Adipose tissue (tissue), 3 donors: ENCODE data around the gene TMPO. TPM values are rescaled to one million over a fixed set of nuclear protein-coding genes. Genes with fewer than 3 reads are reported as not detected.
"Not testable (repeated sequence)": the region's sequence is repeated elsewhere in the genome, so short reads cannot be mapped to it uniquely, and the experiment has no call there.

Experiments used
- H3K27ac ChIP-seq: one replicate; pipeline ENCODE4 v1.5.1; 2013; ENCODE audit warnings: low read depth, low read length
- WGBS, 3 donors: extraction: QIAGEN DNeasy Blood & Tissue Kit; methylation state at CpG; one replicate each; pipeline ENCODE4 v1.1.7; 2013; 5-methylcytosine and 5-hydroxymethylcytosine counted together
- polyA plus RNA-seq, 3 donors: library from polyadenylated mRNA; stranded (reverse); fragments of 200-250 nt; gene quantifications; one replicate each; pipeline ENCODE4 v1.2.3, GENCODE V29; 2013
- donor health status: healthy with polysubstance abuse.
- donor health status: Bipolar disorder and iron deficiency.
- donor health status: healthy.

Gene TMPO
- polyA plus RNA-seq, 3 donors, result 11.4 to 18.1 (median 14.2) TPM

DNA sequence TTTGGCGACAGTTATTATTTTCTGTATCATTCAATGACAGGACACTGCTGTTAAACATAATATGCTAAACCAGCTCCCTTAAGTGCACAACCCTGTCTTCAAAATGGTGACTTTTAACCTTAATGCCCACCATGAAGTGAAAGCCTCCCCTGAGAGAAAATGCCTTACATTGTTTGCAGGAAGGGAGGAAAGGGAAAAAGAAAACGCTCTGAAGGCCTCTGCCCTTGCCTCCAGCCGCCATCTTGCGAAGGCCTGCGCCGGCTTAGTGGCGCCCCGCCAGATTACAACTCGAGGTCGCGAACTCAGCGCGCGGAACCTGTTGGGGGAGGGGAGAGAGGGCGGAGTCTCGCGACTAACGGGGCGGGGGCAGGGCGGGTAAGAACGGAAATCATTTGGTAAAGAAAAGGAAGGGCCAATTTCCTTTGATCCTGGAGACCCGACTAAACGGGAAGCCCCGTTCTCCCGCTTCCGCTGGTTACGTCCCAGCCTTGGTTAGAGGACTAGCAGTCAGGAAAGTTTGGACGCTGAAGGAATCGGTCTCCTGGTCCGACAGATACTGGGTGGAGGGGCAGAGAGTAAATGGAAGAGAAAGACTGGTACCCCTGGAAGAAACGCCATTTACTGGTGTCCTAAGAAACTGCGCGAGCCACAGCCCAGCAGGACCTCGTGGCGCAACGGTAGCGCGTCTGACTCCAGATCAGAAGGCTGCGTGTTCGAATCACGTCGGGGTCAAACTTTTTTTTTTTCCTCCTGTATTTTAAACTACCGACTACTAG is 11.6 kb upstream of the TMPO start:
- no peak overlapping the region for H3K27ac ChIP-seq
- WGBS, 3 donors, result 0 to 1% (median 0%) methylated on average over 43 of the region's 43 CpGs

DNA sequence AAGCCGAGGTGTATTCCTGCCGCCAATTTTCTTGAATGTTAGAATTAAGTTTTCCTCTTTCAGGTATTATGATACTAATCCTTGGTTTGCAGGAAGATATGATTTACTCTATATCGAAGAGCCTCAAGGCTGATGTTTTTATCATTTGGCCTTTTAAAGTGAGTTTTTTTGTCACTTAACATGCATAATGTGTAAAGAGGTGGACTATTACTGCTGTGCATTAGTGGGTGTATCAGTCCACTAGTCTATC is 11.1 kb upstream of the TMPO start:
- 19 to 25% (median 21%) methylated on average over 3 of the region's 3 CpGs for WGBS, 3 donors

DNA sequence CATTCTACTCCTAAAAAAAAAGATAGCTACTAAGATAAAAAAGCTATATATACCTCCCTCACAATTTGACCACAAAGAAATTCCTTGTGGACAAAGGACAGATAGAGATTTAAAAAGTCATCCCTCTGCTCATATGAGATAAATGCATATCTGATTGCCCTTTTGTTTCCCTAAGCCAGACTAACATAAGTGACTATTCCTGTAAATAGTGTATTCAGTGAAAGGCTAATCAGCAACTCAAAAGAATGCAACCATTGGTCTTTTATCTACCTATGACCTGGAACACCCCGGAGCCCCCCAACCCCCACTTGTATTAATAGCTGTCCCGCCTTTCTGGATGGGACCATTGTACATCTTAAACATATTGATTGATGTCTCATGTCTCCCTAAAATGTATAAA is 6.3 kb upstream of the TMPO start:
- H3K27ac ChIP-seq, result no peak overlapping the region
- 50 to 87% (median 80%) methylated on average over 2 of the region's 2 CpGs for WGBS, 3 donors

More for the DNA sequence above, 11.1 kb upstream of the TMPO start:
- H3K27ac ChIP-seq, result no peak overlapping the region

DNA sequence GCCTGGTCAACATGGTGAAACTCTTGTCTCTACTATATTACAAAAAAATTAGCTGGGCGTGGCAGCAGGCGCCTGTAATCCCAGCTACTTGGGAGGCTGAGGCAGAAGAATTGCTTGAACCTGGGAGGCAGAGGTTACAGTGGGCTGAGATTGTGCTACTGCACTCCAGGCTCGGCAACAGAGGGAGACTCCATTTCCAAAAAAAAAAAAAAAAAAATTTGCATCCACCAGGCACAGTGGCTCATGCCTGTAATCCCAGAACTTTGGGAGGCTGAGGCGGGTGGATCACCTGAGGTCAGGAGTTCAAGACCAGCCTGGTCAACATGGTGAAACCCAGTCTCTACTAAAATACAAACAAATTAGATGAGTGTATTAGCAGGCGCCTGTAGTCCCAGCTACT is 3.6 kb upstream of the TMPO start:
- not testable (repeated sequence) for H3K27ac ChIP-seq
- WGBS, 3 donors, result 96 to 97% (median 97%) methylated on average over 5 of the region's 5 CpGs

DNA sequence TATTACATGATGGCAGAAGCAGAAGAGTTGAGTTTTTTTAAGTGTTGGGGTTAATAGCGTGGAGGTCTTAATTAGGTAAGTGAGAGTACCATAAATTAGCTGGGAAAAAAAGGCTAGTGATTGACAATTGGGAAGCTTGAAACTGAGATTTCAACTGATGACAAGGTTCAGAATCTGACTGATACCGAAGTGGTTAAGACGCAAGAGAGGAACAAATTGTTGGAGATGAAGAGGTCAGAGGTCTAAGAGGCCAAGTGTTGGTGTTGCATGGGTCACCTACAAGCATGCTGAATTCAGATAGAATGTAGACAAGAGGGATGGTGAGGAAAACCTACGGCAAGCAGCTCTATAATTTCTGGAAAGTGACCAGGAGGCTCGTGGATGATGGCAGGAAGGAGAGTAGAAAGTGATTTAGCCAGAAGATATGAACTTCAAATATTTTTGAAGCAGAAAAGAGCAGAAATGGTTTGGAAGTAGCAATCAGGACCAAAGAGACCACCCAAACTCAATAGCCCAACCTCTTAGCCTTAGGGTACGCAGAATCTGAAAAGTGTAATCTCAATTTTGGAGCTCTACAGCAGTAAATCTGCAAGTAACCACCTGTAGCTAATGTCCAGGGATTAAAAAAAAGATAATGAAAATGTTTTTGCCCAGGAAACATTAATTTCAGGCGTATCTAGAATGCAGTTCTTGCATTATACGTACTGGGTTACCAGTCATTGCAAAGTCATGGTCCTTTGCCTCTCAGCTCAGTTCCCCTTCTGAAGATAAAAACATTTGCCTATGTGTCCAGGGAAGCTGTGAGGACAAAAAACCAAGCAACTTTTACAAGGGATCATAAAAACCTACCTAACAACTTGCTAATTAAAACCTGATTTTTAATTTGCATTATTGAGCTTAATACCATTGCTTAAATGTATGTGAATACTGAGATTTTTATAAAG is 1.7 kb upstream of the TMPO start:
- 73 to 82% (median 79%) methylated on average over 8 of the region's 8 CpGs for WGBS, 3 donors
- H3K27ac ChIP-seq, result no peak overlapping the region

DNA sequence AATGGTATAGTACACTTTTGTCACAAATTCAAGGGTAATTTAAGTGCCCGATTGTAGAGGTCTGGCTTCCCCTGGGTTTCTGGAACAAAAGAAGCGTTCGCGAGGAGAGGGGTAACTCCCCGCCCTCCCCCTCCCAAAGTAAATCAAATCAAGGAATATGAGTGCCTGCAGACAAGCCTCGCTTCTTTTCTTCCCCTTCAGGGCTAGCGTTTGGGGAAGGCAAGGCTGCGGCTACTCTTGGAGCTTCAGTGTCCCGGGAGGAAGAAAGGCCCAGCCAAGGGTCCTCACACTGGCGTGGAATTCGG is 456 bp upstream of the TMPO start:
- peak overlapping the region; percentile 7 for H3K27ac ChIP-seq
- WGBS, 3 donors, result 0 to 1% (median 0%) methylated on average over 11 of the region's 11 CpGs

DNA sequence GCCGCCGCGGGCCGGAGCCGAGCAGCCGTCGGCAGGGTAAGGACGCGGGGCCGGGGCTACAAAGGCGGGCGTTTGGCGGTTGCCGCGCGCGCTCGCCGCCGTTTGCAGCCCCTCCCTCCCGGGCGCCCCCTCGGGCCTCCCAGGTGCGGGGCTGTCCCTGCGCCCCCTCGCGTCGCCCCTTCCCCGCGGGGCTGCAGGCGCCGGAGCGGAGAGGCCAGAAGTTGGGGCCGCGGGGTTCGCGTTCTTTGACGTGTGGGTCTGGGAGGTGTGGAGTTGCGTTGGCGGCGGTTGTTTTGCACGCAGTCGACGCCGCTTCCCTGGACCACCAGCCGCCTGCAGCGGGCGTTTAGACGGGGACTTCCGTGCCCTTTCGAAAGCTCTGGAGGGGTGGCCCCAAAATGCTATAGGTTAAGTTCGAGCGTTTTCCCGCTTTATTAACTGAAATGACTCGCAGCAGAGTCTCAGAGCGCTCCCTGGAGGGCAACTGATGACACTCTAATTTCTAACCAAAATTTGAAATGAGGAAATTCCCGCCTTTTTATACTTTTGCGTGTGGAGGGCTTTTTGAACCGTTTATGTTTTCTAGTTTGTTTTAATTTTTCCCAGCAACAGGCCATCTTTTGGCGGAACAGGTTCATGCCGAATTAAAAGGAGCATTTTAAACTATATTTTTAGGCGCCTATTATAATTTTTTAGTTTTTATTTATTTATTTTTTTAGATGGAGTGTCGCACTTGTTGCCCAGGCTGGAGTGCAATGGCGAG is 902 bp downstream of the TMPO start:
- H3K27ac ChIP-seq, result no peak overlapping the region
- WGBS, 3 donors, result 0 to 1% (median 1%) methylated on average over 47 to 64 of the region's 64 CpGs

GRCh38 chr12:98519257-98519907 is 4.0 kb downstream of the TMPO start:
- no peak overlapping the region for H3K27ac ChIP-seq
- WGBS, 3 donors, result 83 to 86% (median 85%) methylated on average over 13 of the region's 13 CpGs

GRCh38 chr12:98530068-98530467 is 14.7 kb downstream of the TMPO start:
- H3K27ac ChIP-seq, result no peak overlapping the region
- 96 to 100% (median 98%) methylated on average over 1 of the region's 1 CpG for WGBS, 3 donors

- 65 to 70% (median 67%) methylated on average over 4 of the region's 4 CpGs for WGBS, 3 donors
- no peak overlapping the region for H3K27ac ChIP-seq
Observed at GRCh38 chr12:98532687-98533304, 17.4 kb downstream of the TMPO start.

GRCh38 chr12:98533723-98534251 is 18.4 kb downstream of the TMPO start:
- WGBS, 3 donors, result 91 to 93% (median 91%) methylated on average over 4 of the region's 4 CpGs
- H3K27ac ChIP-seq, result no peak overlapping the region

DNA sequence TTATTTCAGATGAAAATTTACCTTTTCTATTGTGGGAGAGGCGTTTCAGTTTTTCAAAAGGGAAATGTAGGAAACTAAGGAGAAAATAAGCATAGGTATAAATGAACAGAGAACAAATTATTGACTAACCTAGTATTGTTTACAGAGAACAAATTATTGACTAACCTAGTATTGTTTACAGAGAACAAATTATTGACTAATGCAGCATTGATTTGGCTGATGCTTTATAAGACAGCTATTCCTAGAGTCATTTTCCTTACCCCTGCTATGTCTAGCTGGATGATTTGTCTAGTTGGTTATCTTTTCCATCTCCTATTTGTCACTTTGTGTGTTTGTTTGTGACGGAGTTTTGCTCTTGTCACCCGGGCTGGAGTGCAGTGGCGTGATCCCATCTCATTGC is 22.6 kb downstream of the TMPO start:
- WGBS, 3 donors, result 70 to 96% (median 95%) methylated on average over 4 of the region's 4 CpGs

GRCh38 chr12:98543701-98544100 is 28.3 kb downstream of the TMPO start:
- no peak overlapping the region for H3K27ac ChIP-seq

More for the DNA sequence above, 22.6 kb downstream of the TMPO start:
- H3K27ac ChIP-seq, result no peak overlapping the region

- WGBS, 3 donors, result 74 to 100% (median 95%) methylated on average over 1 of the region's 1 CpG
- H3K27ac ChIP-seq, result no peak overlapping the region
Observed at GRCh38 chr12:98544751-98545150, 29.4 kb downstream of the TMPO start.

- no peak overlapping the region for H3K27ac ChIP-seq
Observed at GRCh38 chr12:98549371-98550110, 34.2 kb downstream of the TMPO start.

DNA sequence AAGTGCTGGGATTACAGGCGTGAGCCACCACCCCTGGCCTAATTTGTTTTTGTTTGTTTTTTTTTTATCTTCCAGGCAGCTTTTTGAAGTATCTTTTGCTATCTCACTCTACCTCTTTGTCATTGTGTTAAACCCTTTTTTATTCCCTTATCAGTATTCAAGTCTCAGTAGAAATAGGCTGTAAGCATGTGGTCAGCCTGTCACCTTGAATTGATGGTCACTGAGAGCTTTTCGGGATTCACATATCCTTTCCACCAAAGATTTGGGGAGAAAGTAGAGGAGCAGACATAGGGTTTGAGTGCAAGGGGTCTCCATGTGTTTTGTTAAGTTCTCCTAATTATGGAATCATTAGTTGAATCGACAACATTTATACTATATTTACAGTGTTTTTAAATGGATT is 36.4 kb downstream of the TMPO start:
- 96 to 97% (median 96%) methylated on average over 3 of the region's 3 CpGs for WGBS, 3 donors
- no peak overlapping the region for H3K27ac ChIP-seq

More at GRCh38 chr12:98549371-98550110, 34.2 kb downstream of the TMPO start:
- WGBS, 3 donors, result 89 to 95% (median 91%) methylated on average over 5 of the region's 5 CpGs

GRCh38 chr12:98558097-98558496 is 42.7 kb downstream of the TMPO start:
- WGBS, 3 donors, result 89 to 93% (median 90%) methylated on average over 4 of the region's 4 CpGs
- H3K27ac ChIP-seq, result not testable (repeated sequence)
